Neural crest cell (in vitro differentiated cells): ENCODE results near the gene ADORA2A. TPM values are rescaled to one million over a fixed set of nuclear protein-coding genes. Genes with fewer than 3 reads are reported as not detected.

Experiments used
- DNase-seq: peaks from one replicate; pipeline ENCODE4 v3.0.0; 2021; ENCODE audit warnings: low read depth, mixed read lengths, low spot score
- H3K27ac Mint-ChIP-seq: one replicate; pipeline ENCODE4 v1.8.0; 2021; ENCODE audit warnings: mild to moderate bottlenecking, mixed read lengths; ENCODE audit not compliant: unreplicated experiment
- H3K27me3 Mint-ChIP-seq: 2 replicates; pipeline ENCODE4 v1.8.0; 2021; ENCODE audit warnings: low read depth, mild to moderate bottlenecking, mixed read lengths
- H3K36me3 Mint-ChIP-seq: 2 replicates; pipeline ENCODE4 v1.8.0; 2021; ENCODE audit warnings: low read depth, mild to moderate bottlenecking, mixed read lengths
- H3K4me1 Mint-ChIP-seq: 2 replicates; pipeline ENCODE4 v1.8.0; 2021; ENCODE audit warnings: mixed read lengths
- H3K4me3 Mint-ChIP-seq: one replicate; pipeline ENCODE4 v1.8.0; 2021; ENCODE audit warnings: mild to moderate bottlenecking, mixed read lengths
- H3K9me3 Mint-ChIP-seq: 2 replicates; pipeline ENCODE4 v1.8.0; 2021; ENCODE audit warnings: mixed read lengths
- total RNA-seq: library from RNA; stranded (reverse); gene quantifications from 2 replicates; pipeline ENCODE4 v1.2.1, GENCODE V29; 2021
- TF ChIP-seq, protein P1 (sequence below): fragments of 200-600 bp; sonication (generic); conservative IDR thresholded peaks from 2 replicates; pipeline ENCODE4 v1.5.0; 2021; ENCODE audit warnings: antibody characterized with exemption, mild to moderate bottlenecking

The ADORA2A gene
- total RNA-seq, 1 donor from 2014 or later = 2.8 TPM

DNA sequence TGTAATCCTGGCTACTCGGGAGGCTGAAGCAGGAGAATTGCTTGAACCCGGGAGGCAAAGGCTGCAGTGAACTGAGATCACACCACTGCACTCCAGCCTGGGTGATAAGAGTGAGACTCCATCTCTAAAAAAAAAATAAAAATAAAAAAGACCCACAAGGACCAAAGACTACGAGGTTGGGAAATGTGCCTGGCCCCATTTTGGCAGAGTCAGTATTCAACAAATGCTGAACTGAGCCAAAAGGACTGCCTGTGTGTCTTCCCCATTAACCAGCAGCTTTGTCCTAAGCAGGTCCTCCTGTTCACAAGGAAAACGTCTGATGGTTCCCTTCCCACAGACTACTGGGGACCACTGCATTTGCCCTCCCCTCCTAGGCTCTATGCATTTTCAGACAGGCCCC is 27.6 kb downstream of the ADORA2A start:
- Mint-ChIP-seq H3K27me3 (no peaks in the 10 kb centered on the region), H3K4me1 (peaks cover 13% of the 10 kb centered on the region), H3K9me3 (no peaks in the 10 kb centered on the region), H3K4me3 (no peak overlapping the region), H3K27ac (no peak overlapping the region), H3K36me3 (no peaks in the 10 kb centered on the region)
- no peak for DNase-seq
- TF ChIP-seq, protein P1, sequence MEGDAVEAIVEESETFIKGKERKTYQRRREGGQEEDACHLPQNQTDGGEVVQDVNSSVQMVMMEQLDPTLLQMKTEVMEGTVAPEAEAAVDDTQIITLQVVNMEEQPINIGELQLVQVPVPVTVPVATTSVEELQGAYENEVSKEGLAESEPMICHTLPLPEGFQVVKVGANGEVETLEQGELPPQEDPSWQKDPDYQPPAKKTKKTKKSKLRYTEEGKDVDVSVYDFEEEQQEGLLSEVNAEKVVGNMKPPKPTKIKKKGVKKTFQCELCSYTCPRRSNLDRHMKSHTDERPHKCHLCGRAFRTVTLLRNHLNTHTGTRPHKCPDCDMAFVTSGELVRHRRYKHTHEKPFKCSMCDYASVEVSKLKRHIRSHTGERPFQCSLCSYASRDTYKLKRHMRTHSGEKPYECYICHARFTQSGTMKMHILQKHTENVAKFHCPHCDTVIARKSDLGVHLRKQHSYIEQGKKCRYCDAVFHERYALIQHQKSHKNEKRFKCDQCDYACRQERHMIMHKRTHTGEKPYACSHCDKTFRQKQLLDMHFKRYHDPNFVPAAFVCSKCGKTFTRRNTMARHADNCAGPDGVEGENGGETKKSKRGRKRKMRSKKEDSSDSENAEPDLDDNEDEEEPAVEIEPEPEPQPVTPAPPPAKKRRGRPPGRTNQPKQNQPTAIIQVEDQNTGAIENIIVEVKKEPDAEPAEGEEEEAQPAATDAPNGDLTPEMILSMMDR = no peak

DNA sequence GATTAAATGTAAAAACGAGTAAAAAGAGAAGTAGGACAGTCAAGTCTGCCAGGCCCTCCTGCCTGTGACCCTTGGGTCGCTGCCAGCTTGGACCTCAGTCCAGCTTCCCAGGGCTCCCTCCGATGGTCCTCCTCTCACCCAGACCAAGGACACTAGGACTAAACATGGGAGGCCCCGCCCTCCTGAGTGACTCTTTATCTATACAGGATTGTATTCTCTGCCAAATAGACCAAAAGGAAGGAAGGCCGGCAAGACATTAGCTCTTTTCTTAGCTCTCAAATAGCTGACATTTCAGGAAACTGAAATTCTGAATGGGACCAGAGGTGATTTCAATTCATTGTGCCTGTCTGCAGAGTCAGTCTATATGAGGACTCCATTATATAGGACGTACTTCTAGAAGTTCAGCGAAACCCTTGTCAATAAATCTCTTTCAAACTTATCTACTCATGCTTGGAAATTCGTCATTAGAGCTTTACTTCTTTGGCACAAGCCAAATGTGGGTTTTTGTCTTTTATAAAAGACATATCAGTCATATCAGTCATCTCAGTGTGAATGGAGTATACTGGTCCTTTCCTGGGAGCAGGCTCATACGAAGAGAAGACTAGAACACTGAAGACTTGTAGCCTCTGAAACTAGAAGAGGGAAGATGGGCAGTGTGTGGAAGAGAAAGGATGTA is 28.5 kb downstream of the ADORA2A start:
- Mint-ChIP-seq H3K36me3 (no peaks in the 10 kb centered on the region), H3K9me3 (no peaks in the 10 kb centered on the region), H3K27me3 (no peaks in the 10 kb centered on the region), H3K4me3 (no peak overlapping the region), H3K27ac (no peak overlapping the region), H3K4me1 (peaks cover 8% of the 10 kb centered on the region)
- TF ChIP-seq, protein P1 = no peak
- no peak for DNase-seq

DNA sequence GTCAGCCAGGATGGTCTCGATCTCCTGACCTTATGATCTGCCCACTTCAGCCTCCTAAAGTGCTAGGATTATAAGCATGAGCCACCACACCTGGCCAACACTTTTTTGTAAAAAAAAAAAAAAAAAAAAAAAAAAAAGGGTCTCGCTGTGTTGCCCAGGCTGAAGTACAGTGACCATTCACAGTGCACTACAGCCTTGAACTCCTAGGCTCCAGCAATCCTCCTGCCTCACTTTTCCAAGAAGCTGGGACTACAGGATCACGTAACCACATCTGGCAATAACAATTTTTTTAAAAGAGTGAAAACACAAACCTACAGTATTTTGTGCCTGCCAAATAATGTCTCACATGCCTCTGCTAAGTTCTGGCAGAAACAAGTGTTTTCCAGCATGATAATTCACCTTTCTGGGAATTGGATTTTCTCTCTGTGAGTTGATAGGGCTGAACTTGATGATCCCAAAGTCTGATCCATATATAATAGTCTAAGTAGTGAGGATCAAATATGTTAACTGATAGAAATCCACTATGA is 30.6 kb downstream of the ADORA2A start:
- Mint-ChIP-seq H3K4me3 (no peak overlapping the region), H3K4me1 (peaks cover 9% of the 10 kb centered on the region), H3K36me3 (no peaks in the 10 kb centered on the region), H3K27ac (no peak overlapping the region), H3K9me3 (no peaks in the 10 kb centered on the region), H3K27me3 (no peaks in the 10 kb centered on the region)
- TF ChIP-seq, protein P1 = no peak
- DNase-seq = no peak

DNA sequence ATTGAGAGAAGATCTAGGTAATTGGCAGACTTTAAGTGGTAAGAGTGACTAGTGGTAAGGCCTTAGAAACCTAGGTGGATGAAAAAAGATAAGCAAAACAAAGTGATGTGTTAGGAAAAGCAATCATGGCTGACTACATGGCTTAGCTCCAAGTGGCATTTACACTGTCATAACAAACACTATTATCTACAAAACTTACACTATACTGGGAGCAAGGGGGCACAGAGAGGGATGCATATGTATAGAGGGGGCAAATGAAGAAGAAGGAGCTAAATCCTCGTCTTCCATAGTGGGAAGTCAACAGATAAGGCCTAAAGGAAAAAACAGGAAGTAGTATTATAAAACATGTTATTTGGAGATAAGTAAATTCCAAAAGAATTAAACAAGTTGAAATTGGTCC is 32.5 kb downstream of the ADORA2A start:
- H3K27me3 Mint-ChIP-seq = no peaks in the 10 kb centered on the region
- DNase-seq = no peak
- H3K9me3 Mint-ChIP-seq = no peaks in the 10 kb centered on the region
- H3K27ac Mint-ChIP-seq = no peak overlapping the region
- TF ChIP-seq, protein P1 = no peak
- H3K36me3 Mint-ChIP-seq = no peaks in the 10 kb centered on the region
- H3K4me1 Mint-ChIP-seq = peaks cover 9% of the 10 kb centered on the region
- H3K4me3 Mint-ChIP-seq = no peak overlapping the region

DNA sequence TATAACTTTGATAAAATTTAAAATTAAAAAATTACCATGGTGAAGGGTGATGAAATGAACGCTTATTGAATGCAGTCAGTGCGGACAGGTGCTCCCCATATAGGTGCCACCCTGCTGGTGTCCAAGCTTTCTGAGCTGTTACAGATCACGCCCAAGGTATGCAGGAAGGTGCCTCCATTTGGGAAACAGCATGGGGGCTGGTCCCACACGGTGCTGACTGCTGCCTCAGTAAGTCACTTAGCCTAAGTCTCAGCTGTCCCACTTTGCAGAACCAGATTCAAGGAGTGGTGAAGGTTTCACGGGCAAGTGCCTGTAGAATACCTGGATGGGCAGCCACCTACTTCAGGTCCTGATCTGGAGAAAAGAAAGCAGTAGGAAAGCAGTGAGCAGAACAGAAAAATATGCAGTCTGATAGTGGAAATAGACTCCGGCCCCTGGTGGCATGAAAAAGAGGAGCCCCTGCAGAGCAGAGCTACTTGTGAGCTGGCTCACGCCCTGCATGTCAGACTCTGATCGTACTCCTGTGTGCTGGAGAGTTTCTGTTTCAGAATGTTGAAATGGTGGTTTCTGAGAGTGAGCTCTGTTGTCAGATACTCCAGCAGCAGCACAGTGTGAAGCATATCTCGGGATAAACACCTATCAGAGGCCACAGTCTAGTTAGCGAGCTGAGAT is 33.2 kb downstream of the ADORA2A start:
- Mint-ChIP-seq H3K27me3 (no peaks in the 10 kb centered on the region), H3K4me1 (peaks cover 9% of the 10 kb centered on the region), H3K27ac (no peak overlapping the region), H3K36me3 (no peaks in the 10 kb centered on the region), H3K9me3 (no peaks in the 10 kb centered on the region), H3K4me3 (no peak overlapping the region)
- TF ChIP-seq, protein P1 = no peak
- no peak for DNase-seq
